ENCODE measurements around the gene ZBTB37. TPM values are rescaled to one million over a fixed set of nuclear protein-coding genes. Genes with fewer than 3 reads are reported as not detected.

ZBTB37 gene
- total and polyA plus RNA-seq, 9 of the 15 experiments (the other 6 are each of a cell fraction or from before 2014, with no cell fraction given) = 1.3 to 13.9 (median 5.4) TPM

DNA sequence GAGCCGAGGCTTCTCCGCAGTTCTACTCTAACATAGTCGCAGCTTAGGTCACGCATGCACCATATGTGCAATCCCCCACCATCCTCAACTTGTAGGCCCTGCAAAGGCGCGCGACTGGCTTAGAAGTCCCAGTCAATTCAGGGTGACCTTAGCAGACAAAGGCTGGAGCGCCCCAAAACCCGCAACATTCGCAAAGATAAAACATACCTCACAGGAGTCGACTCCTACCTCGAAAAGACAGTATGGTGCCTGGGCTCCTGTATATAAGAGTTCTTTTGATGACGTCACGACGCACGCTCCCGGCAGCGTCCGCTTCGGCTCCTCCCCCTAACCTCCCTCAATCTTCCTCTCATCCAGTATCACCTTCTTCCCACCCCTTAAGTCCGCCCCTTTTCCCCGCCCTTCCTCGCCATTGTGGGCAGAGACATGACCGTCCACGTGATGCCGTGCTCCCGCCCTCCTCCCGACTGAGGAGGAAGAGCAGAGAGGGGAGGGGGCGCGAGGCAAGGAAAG, 371 bp upstream of the ZBTB37 start, which contains the start of gene GAS5 (continued):
- TF ChIP-seq ARID3B (CRISPR knock-in tag; IDR thresholded peaks at IDR 0.05; ENCODE audit: borderline replicate concordance) (0 out of 2 replicates have a peak, but pooled peaks have one; percentile 48), ARID2 (IDR thresholded peaks at IDR 0.05) (0 out of 2 replicates have a peak, but pooled peaks have one; percentile 33), ELF2 (CRISPR knock-in tag; IDR thresholded peaks at IDR 0.05) (peak; percentile 45; the same call in 1 of the 2 replicates), ZNF57 (CRISPR knock-in tag; IDR thresholded peaks at IDR 0.05) (no peak), POLR2G (IDR thresholded peaks at IDR 0.05; ENCODE audit: low read depth, low read length) (peak; percentile 86), ZNF551 (CRISPR knock-in tag; IDR thresholded peaks at IDR 0.05) (0 out of 2 replicates have a peak, but pooled peaks have one; percentile 20), RUNX1 (IDR thresholded peaks at IDR 0.05; ENCODE audit: low read depth) (0 out of 2 replicates have a peak, but pooled peaks have one; percentile 36), ZNF282 (CRISPR knock-in tag; IDR thresholded peaks at IDR 0.05) (no peak), SRF (CRISPR knock-in tag; IDR thresholded peaks at IDR 0.05) (peak in 1 of 2 experiments; percentile 74; a peak in 3 of 4 replicates), ATF7 (IDR thresholded peaks at IDR 0.05) (peak; percentile 99), NR2F6 (CRISPR knock-in tag; IDR thresholded peaks at IDR 0.05) (0 out of 2 replicates have a peak, but pooled peaks have one; percentile 58), BHLHE40 (IDR thresholded peaks at IDR 0.05; ENCODE audit: low read length) (0 out of 2 replicates have a peak, but pooled peaks have one; percentile 71), NELFE (IDR thresholded peaks at IDR 0.05; ENCODE audit: insufficient read depth, insufficient read length) (peak; percentile 95), TBL1XR1 (IDR thresholded peaks at IDR 0.05; ENCODE audit: low read length in 2 of 2) (peak; percentile 75 to 81; a peak in 3 of 4 replicates), ZC3H11A (IDR thresholded peaks at IDR 0.05; ENCODE audit: low read depth, low read length) (no peak), RBFOX2 (IDR thresholded peaks at IDR 0.05; ENCODE audit: low read depth, low read length) (peak; percentile 94), SIRT6 (IDR thresholded peaks at IDR 0.05; ENCODE audit: low read depth, low read length) (no peak), SREBF2 (CRISPR knock-in tag; IDR thresholded peaks at IDR 0.05) (no peak), SP1 (CRISPR knock-in tag; IDR thresholded peaks at IDR 0.05) (peak; percentile 97), HDGF (IDR thresholded peaks at IDR 0.05) (peak; percentile 52; the same call in 1 of the 2 replicates)
- TF ChIP-seq, protein P1, sequence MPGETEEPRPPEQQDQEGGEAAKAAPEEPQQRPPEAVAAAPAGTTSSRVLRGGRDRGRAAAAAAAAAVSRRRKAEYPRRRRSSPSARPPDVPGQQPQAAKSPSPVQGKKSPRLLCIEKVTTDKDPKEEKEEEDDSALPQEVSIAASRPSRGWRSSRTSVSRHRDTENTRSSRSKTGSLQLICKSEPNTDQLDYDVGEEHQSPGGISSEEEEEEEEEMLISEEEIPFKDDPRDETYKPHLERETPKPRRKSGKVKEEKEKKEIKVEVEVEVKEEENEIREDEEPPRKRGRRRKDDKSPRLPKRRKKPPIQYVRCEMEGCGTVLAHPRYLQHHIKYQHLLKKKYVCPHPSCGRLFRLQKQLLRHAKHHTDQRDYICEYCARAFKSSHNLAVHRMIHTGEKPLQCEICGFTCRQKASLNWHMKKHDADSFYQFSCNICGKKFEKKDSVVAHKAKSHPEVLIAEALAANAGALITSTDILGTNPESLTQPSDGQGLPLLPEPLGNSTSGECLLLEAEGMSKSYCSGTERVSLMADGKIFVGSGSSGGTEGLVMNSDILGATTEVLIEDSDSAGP (CRISPR knock-in tag; IDR thresholded peaks at IDR 0.05) = 0 out of 2 replicates have a peak, but pooled peaks have one; percentile 62
- TF ChIP-seq, protein P2, sequence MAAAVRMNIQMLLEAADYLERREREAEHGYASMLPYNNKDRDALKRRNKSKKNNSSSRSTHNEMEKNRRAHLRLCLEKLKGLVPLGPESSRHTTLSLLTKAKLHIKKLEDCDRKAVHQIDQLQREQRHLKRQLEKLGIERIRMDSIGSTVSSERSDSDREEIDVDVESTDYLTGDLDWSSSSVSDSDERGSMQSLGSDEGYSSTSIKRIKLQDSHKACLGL (CRISPR knock-in tag; IDR thresholded peaks at IDR 0.05; ENCODE audit: borderline replicate concordance, poor library complexity, severe bottlenecking) = peak; percentile 82
- TF ChIP-seq, protein P3, sequence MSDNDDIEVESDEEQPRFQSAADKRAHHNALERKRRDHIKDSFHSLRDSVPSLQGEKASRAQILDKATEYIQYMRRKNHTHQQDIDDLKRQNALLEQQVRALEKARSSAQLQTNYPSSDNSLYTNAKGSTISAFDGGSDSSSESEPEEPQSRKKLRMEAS (CRISPR knock-in tag; IDR thresholded peaks at IDR 0.05) = peak; percentile 88
- TF ChIP-seq, protein P4, sequence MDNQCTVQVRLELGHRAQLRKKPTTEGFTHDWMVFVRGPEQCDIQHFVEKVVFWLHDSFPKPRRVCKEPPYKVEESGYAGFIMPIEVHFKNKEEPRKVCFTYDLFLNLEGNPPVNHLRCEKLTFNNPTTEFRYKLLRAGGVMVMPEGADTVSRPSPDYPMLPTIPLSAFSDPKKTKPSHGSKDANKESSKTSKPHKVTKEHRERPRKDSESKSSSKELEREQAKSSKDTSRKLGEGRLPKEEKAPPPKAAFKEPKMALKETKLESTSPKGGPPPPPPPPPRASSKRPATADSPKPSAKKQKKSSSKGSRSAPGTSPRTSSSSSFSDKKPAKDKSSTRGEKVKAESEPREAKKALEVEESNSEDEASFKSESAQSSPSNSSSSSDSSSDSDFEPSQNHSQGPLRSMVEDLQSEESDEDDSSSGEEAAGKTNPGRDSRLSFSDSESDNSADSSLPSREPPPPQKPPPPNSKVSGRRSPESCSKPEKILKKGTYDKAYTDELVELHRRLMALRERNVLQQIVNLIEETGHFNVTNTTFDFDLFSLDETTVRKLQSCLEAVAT (IDR thresholded peaks at IDR 0.05) = peak; percentile 85 to 93

All from K562 (cell line).